Suprapubic skin (tissue), 4 donors: ENCODE measurements around the gene CD48.

ENCODE experiments used
- CTCF ChIP-seq, 2 donors: fragments of 200-600 bp in 1 of 2; fragments of 450-650 bp in 1 of 2; sonication (generic) in 1 of 2; IDR thresholded peaks; one replicate each; pipeline ENCODE4 v1.5.1; 2016 to 2019; ENCODE audit warnings: antibody characterized with exemption in 2 of 2, mild to moderate bottlenecking in 1 of 2, moderate library complexity in 1 of 2
- EP300 ChIP-seq: sonication (generic); formaldehyde crosslinking; IDR thresholded peaks from one replicate; pipeline ENCODE4 v1.6.1; 2017; ENCODE audit warnings: antibody characterized with exemption
- POLR2A ChIP-seq, 2 donors: fragments of 450-650 bp; IDR thresholded peaks; one replicate each; pipeline ENCODE4 v1.6.1; 2017; ENCODE audit warnings: antibody characterized with exemption in 2 of 2, mild to moderate bottlenecking in 2 of 2, moderate library complexity in 2 of 2
- POLR2AphosphoS5 ChIP-seq, 3 donors: sonication (generic); formaldehyde crosslinking; IDR thresholded peaks; one replicate each; pipeline ENCODE4 v1.6.1; 2017; ENCODE audit warnings: antibody characterized with exemption in 3 of 3

GRCh38 chr1:160642281-160642644 lies 69.4 kb downstream of the CD48 start:
- no peak for TF ChIP-seq CTCF (IDR thresholded peaks at IDR 0.05)
- no peak for TF ChIP-seq EP300
- TF ChIP-seq POLR2AphosphoS5 (IDR thresholded peaks at IDR 0.05): no peak
- TF ChIP-seq POLR2A (IDR thresholded peaks at IDR 0.05): no peak
